ENCODE data around the gene ZWINT. TPM values are rescaled to one million over a fixed set of nuclear protein-coding genes. Genes with fewer than 3 reads are reported as not detected.

ZWINT gene
- total RNA-seq, 4 donors from 2014 or later: 0.63 to 3.9 (median 2.4) TPM; not detected in 1

- H3K4me1 ChIP-seq: peaks cover 0 to 11% (median 3%) of the 10 kb centered on the region in 4 donors
- TF ChIP-seq POLR2A (IDR thresholded peaks at IDR 0.05): no peak
- no peak for TF ChIP-seq CTCF (IDR thresholded peaks at IDR 0.05)
- TF ChIP-seq EP300 (IDR thresholded peaks at IDR 0.05): no peak
- H3K4me3 ChIP-seq: no peak overlapping the region
- H3K27ac ChIP-seq: no peak overlapping the region
- no peaks in the 10 kb centered on the region for H3K9me3 ChIP-seq
- H3K36me3 ChIP-seq: peaks cover 0 to 8% (median 0%) of the 10 kb centered on the region in 3 donors
- no peak for DNase-seq (ENCODE audit: low spot score in 2 of 2)
- no peaks in the 10 kb centered on the region for H3K27me3 ChIP-seq
These were observed 4.0 kb downstream of the ZWINT start for GRCh38 chr10:56357018-56357417.

- Histone ChIP-seq H3K4me1 (no peaks in the 10 kb centered on the region), H3K9me3 (no peaks in the 10 kb centered on the region), H3K36me3 (no peaks in the 10 kb centered on the region), H3K4me3 (no peak overlapping the region), H3K27ac (no peak overlapping the region), H3K27me3 (no peaks in the 10 kb centered on the region)
- 92 to 93% methylated on average over 20 of the region's 20 CpGs for WGBS, 2 donors
- TF ChIP-seq CTCF (IDR thresholded peaks at IDR 0.05) (no peak), EP300 (IDR thresholded peaks at IDR 0.05) (no peak), POLR2A (IDR thresholded peaks at IDR 0.05) (no peak)
- DNase-seq (ENCODE audit: low spot score in 2 of 2): no peak
These were observed 9.0 kb downstream of the ZWINT start for GRCh38 chr10:56351909-56352630.

GRCh38 chr10:56349611-56350010 lies 11.4 kb downstream of the ZWINT start:
- Histone ChIP-seq H3K9me3 (no peaks in the 10 kb centered on the region), H3K36me3 (no peaks in the 10 kb centered on the region), H3K4me1 (no peaks in the 10 kb centered on the region), H3K27ac (no peak overlapping the region), H3K27me3 (no peaks in the 10 kb centered on the region), H3K4me3 (no peak overlapping the region)
- no peak for TF ChIP-seq CTCF (IDR thresholded peaks at IDR 0.05)
- no peak for TF ChIP-seq POLR2A (IDR thresholded peaks at IDR 0.05)
- TF ChIP-seq EP300 (IDR thresholded peaks at IDR 0.05): no peak
- DNase-seq (ENCODE audit: low spot score in 2 of 2): no peak
- 90 to 92% methylated on average over 1 of the region's 1 CpG for WGBS, 2 donors

- TF ChIP-seq CTCF (IDR thresholded peaks at IDR 0.05): no peak
- no peak for TF ChIP-seq EP300 (IDR thresholded peaks at IDR 0.05)
- no peak for TF ChIP-seq POLR2A (IDR thresholded peaks at IDR 0.05)
- no peaks in the 10 kb centered on the region for H3K9me3 ChIP-seq
- no peak for DNase-seq (ENCODE audit: low spot score in 2 of 2)
- no peak overlapping the region for H3K4me3 ChIP-seq
- no peaks in the 10 kb centered on the region for H3K27me3 ChIP-seq
- H3K4me1 ChIP-seq: no peaks in the 10 kb centered on the region
- 93 to 96% methylated on average over 3 of the region's 3 CpGs for WGBS, 2 donors
- H3K36me3 ChIP-seq: no peaks in the 10 kb centered on the region
- H3K27ac ChIP-seq: no peak overlapping the region
These were observed 13.0 kb downstream of the ZWINT start for GRCh38 chr10:56348101-56348500.

- Histone ChIP-seq H3K36me3 (no peaks in the 10 kb centered on the region), H3K4me1 (no peaks in the 10 kb centered on the region), H3K9me3 (no peaks in the 10 kb centered on the region), H3K27ac (no peak overlapping the region), H3K4me3 (no peak overlapping the region), H3K27me3 (no peaks in the 10 kb centered on the region)
- TF ChIP-seq POLR2A (IDR thresholded peaks at IDR 0.05) (no peak), EP300 (IDR thresholded peaks at IDR 0.05) (no peak), CTCF (IDR thresholded peaks at IDR 0.05) (no peak)
- DNase-seq (ENCODE audit: low spot score in 2 of 2): no peak
These were observed 14.1 kb downstream of the ZWINT start for GRCh38 chr10:56346845-56347415.

All from tibial nerve (tissue), 4 donors.